Right hindlimb (tissue), 1 donor: ENCODE data around the gene HSD11B2.

Experiments
- DNase-seq: peaks from one replicate; pipeline ENCODE4 v3.0.0-alpha.2; 2018

HSD11B2 gene

GRCh38 chr16:67454852-67455251 is 23.9 kb downstream of the HSD11B2 start:
- no peak for DNase-seq

- peak; percentile 75 for DNase-seq
These were observed 25.6 kb downstream of the HSD11B2 start for GRCh38 chr16:67456391-67457081.

GRCh38 chr16:67457611-67458010 is 26.7 kb downstream of the HSD11B2 start:
- DNase-seq, result no peak

GRCh38 chr16:67458121-67458641 is 27.3 kb downstream of the HSD11B2 start:
- DNase-seq, result peak; percentile 44

GRCh38 chr16:67459066-67459860 is 28.3 kb downstream of the HSD11B2 start:
- peak; percentile 74 for DNase-seq

GRCh38 chr16:67459861-67460150 is 28.9 kb downstream of the HSD11B2 start:
- peak; percentile 62 for DNase-seq

GRCh38 chr16:67460168-67460567 is 29.2 kb downstream of the HSD11B2 start:
- peak; percentile 58 for DNase-seq

- peak; percentile 13 for DNase-seq
These were observed 30.0 kb downstream of the HSD11B2 start for GRCh38 chr16:67460961-67461360.

GRCh38 chr16:67461600-67462278 is 30.8 kb downstream of the HSD11B2 start:
- peak; percentile 16 for DNase-seq

GRCh38 chr16:67462279-67462655 is 31.3 kb downstream of the HSD11B2 start:
- peak; percentile 13 for DNase-seq

GRCh38 chr16:67463059-67463458 is 32.1 kb downstream of the HSD11B2 start:
- DNase-seq, result no peak

- DNase-seq, result no peak
These were observed 32.8 kb downstream of the HSD11B2 start for GRCh38 chr16:67463691-67464090.

GRCh38 chr16:67464565-67464964 is 33.6 kb downstream of the HSD11B2 start:
- DNase-seq, result no peak

- no peak for DNase-seq
These were observed 35.7 kb downstream of the HSD11B2 start for GRCh38 chr16:67466581-67466980.

- DNase-seq, result no peak
These were observed 37.8 kb downstream of the HSD11B2 start for GRCh38 chr16:67468731-67469130.

- peak; percentile 66 for DNase-seq
These were observed 39.4 kb downstream of the HSD11B2 start for GRCh38 chr16:67470359-67470758.

- DNase-seq, result no peak
These were observed 41.0 kb downstream of the HSD11B2 start for GRCh38 chr16:67471758-67472384.

GRCh38 chr16:67474551-67475455 is 43.9 kb downstream of the HSD11B2 start:
- no peak for DNase-seq

GRCh38 chr16:67477960-67478554 is 47.1 kb downstream of the HSD11B2 start:
- DNase-seq, result no peak

GRCh38 chr16:67480833-67481560 is 50.1 kb downstream of the HSD11B2 start, which contains the start of gene ATP6V0D1:
Gene ATP6V0D1 (minus strand): TSS chr16:67481157. CDS start chr16:67481086, 71 bp downstream.
- DNase-seq, result peak; percentile 99
